Measurements from ENCODE around the gene SGTB.

SGTB gene

GRCh38 chr5:65708145-65708544, 13.8 kb downstream of the SGTB start:
- ATAC-seq (ENCODE audit: insufficient read depth, low read depth) = no peak
- no peak for DNase-seq
- Histone ChIP-seq H3K27me3 (ENCODE audit: insufficient read depth, low read length, poor library complexity) (no peaks in the 10 kb centered on the region), H2AFZ (ENCODE audit: low read depth, low read length) (no peak overlapping the region), H4K20me1 (ENCODE audit: insufficient read depth, low read length) (no peaks in the 10 kb centered on the region), H3K9ac (ENCODE audit: low read depth, low read length) (no peak overlapping the region), H3K36me3 (ENCODE audit: insufficient read depth, low read length) (peaks cover 14% of the 10 kb centered on the region), H3K27ac (ENCODE audit: low read length) (no peak overlapping the region), H3K9me3 (ENCODE audit: insufficient read depth, low read length, severe bottlenecking) (no peaks in the 10 kb centered on the region), H3K4me2 (ENCODE audit: insufficient read depth, low read length) (no peak overlapping the region), H3K79me2 (ENCODE audit: insufficient read depth, low read length) (no peaks in the 10 kb centered on the region), H3K4me1 (ENCODE audit: insufficient read depth, low read length) (no peaks in the 10 kb centered on the region), H3K4me3 (ENCODE audit: low read depth in 1 of 2, low read length in 2 of 2) (no peak overlapping the region)
- TF ChIP-seq CTCF (IDR thresholded peaks at IDR 0.05; ENCODE audit: borderline replicate concordance, extremely low read depth, low read length, poor library complexity, severe bottlenecking) = no peak
- no peak for TF ChIP-seq EZH2 (IDR thresholded peaks at IDR 0.05; ENCODE audit: borderline replicate concordance, low read depth, low read length, severe bottlenecking)

- H3K4me2 ChIP-seq (ENCODE audit: insufficient read depth, low read length) = no peak overlapping the region
- H3K9ac ChIP-seq (ENCODE audit: low read depth, low read length) = no peak overlapping the region
- H4K20me1 ChIP-seq (ENCODE audit: insufficient read depth, low read length) = no peaks in the 10 kb centered on the region
- no peaks in the 10 kb centered on the region for H3K9me3 ChIP-seq (ENCODE audit: insufficient read depth, low read length, severe bottlenecking)
- ATAC-seq (ENCODE audit: insufficient read depth, low read depth) (no peak), DNase-seq (no peak)
- H3K79me2 ChIP-seq (ENCODE audit: insufficient read depth, low read length) = no peaks in the 10 kb centered on the region
- H3K4me1 ChIP-seq (ENCODE audit: insufficient read depth, low read length) = no peaks in the 10 kb centered on the region
- H3K27me3 ChIP-seq (ENCODE audit: insufficient read depth, low read length, poor library complexity) = no peaks in the 10 kb centered on the region
- no peak overlapping the region for H3K27ac ChIP-seq (ENCODE audit: low read length)
- no peak overlapping the region for H3K4me3 ChIP-seq (ENCODE audit: low read depth in 1 of 2, low read length in 2 of 2)
- TF ChIP-seq EZH2 (IDR thresholded peaks at IDR 0.05; ENCODE audit: borderline replicate concordance, low read depth, low read length, severe bottlenecking) = no peak
- TF ChIP-seq CTCF (IDR thresholded peaks at IDR 0.05; ENCODE audit: borderline replicate concordance, extremely low read depth, low read length, poor library complexity, severe bottlenecking) = no peak
- no peak overlapping the region for H2AFZ ChIP-seq (ENCODE audit: low read depth, low read length)
- peaks cover 14% of the 10 kb centered on the region for H3K36me3 ChIP-seq (ENCODE audit: insufficient read depth, low read length)
Observed at GRCh38 chr5:65707663-65708062, 14.2 kb downstream of the SGTB start.

GRCh38 chr5:65704621-65705239, 17.2 kb downstream of the SGTB start:
- no peaks in the 10 kb centered on the region for H3K9me3 ChIP-seq (ENCODE audit: insufficient read depth, low read length, severe bottlenecking)
- no peaks in the 10 kb centered on the region for H4K20me1 ChIP-seq (ENCODE audit: insufficient read depth, low read length)
- no peaks in the 10 kb centered on the region for H3K4me1 ChIP-seq (ENCODE audit: insufficient read depth, low read length)
- no peak overlapping the region for H3K4me2 ChIP-seq (ENCODE audit: insufficient read depth, low read length)
- H3K36me3 ChIP-seq (ENCODE audit: insufficient read depth, low read length) = peaks cover 4% of the 10 kb centered on the region
- TF ChIP-seq CTCF (IDR thresholded peaks at IDR 0.05; ENCODE audit: borderline replicate concordance, extremely low read depth, low read length, poor library complexity, severe bottlenecking) = no peak
- no peak for TF ChIP-seq EZH2 (IDR thresholded peaks at IDR 0.05; ENCODE audit: borderline replicate concordance, low read depth, low read length, severe bottlenecking)
- no peak overlapping the region for H3K9ac ChIP-seq (ENCODE audit: low read depth, low read length)
- no peak overlapping the region for H2AFZ ChIP-seq (ENCODE audit: low read depth, low read length)
- no peaks in the 10 kb centered on the region for H3K79me2 ChIP-seq (ENCODE audit: insufficient read depth, low read length)
- no peak for ATAC-seq (ENCODE audit: insufficient read depth, low read depth)
- H3K27ac ChIP-seq (ENCODE audit: low read length) = no peak overlapping the region
- no peaks in the 10 kb centered on the region for H3K27me3 ChIP-seq (ENCODE audit: insufficient read depth, low read length, poor library complexity)
- DNase-seq = no peak
- no peak overlapping the region for H3K4me3 ChIP-seq (ENCODE audit: low read depth in 1 of 2, low read length in 2 of 2)

All from DND-41 (cell line).